ENCODE measurements around the gene KBTBD13. TPM values are rescaled to one million over a fixed set of nuclear protein-coding genes. Genes with fewer than 3 reads are reported as not detected.

The KBTBD13 gene
- total RNA-seq, 1 donor from 2014 or later, result 9.4 TPM

Other genes with a start within 250 kb of the KBTBD13 start
- gene PLEKHO2, start 234.8 kb upstream of the KBTBD13 start, total RNA-seq, result 9.1 TPM
- gene ANKDD1A, start 164.8 kb upstream of the KBTBD13 start, total RNA-seq, result 1.4 TPM
- 44.9 TPM for gene SPG21, start 86.8 kb upstream of the KBTBD13 start, total RNA-seq
- 17.3 TPM for gene MTFMT, start 47.1 kb upstream of the KBTBD13 start, total RNA-seq
- gene SLC51B, start 31.4 kb upstream of the KBTBD13 start, total RNA-seq, result not detected
- gene RASL12, start 8.8 kb upstream of the KBTBD13 start, total RNA-seq, result 19.7 TPM
- 1.6 TPM for gene UBAP1L, start 38.5 kb downstream of the KBTBD13 start, total RNA-seq
- 12.2 TPM for gene PDCD7, start 57.1 kb downstream of the KBTBD13 start, total RNA-seq
- 51.5 TPM for gene CLPX, start 108.6 kb downstream of the KBTBD13 start, total RNA-seq
- gene CILP, start 134.7 kb downstream of the KBTBD13 start, total RNA-seq, result 3.5 TPM
- 4.4 TPM for gene PARP16, start 210.1 kb downstream of the KBTBD13 start, total RNA-seq
- gene RNU5A-1, start 219.3 kb downstream of the KBTBD13 start, total RNA-seq, result not detected
- 55.4 TPM for gene RNU5B-1, start 227.9 kb downstream of the KBTBD13 start, total RNA-seq

Data from Right ventricle myocardium superior (tissue), 1 donor.